ENCODE measurements around the gene XYLT2. TPM values are rescaled to one million over a fixed set of nuclear protein-coding genes. Genes with fewer than 3 reads are reported as not detected.

Gene XYLT2
- total and polyA plus RNA-seq, 2 donors (not counting 3 experiments of a cell fraction or from before 2014, with no cell fraction given), result 19.1 to 26.6 TPM

DNA sequence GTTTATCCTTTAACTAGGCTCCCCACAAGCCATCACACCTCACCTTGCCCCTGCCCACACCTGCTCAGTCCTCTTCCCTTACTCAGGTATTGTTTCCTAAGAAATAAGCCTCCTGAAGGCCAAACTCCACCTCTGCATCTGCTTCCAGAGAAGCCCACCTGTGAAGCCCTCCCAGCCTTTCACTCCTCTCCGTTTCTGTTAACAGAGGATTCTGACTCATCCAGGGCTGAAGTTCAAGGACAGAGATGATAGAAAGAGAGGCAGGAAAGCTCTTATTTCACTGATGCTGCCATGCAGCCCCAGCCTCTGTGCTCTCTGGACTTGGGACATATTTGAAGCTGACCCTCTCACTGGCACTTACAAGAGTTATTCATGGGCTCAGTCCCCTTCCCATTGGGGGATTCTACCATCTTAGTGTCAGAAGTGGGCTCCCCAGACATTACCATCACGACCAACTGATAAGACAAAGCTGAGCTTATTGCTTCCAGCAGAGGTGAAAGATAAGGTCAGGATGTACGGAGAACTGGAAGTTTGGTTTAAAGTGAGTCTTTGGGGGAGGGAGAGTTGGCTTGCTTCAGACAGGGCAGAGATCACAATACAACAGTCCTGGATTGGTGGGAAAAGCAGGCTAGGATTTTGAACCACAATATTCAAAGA, 35.3 kb upstream of the XYLT2 start:
- Histone ChIP-seq H3K36me3 (ENCODE audit: control insufficient read depth in 2 of 2, extremely low read depth in 1 of 2, insufficient read depth in 2 of 2, low read length in 2 of 2) (no peaks in the 10 kb centered on the region), H3K4me3 (replicated peaks in 1 of 3; ENCODE audit: insufficient read depth in 1 of 3, low read depth in 1 of 3, low read length in 3 of 3) (no peak overlapping the region), H3K9me1 (replicated peaks; ENCODE audit: control insufficient read depth, extremely low read depth, insufficient read depth, low read length) (no peaks in the 10 kb centered on the region), H3K79me2 (ENCODE audit: control insufficient read depth, insufficient read depth, low read length) (no peaks in the 10 kb centered on the region), H3K9ac (replicated peaks; ENCODE audit: extremely low read depth, insufficient read depth, low read length) (no peak overlapping the region), H3K4me2 (ENCODE audit: insufficient read depth, low read length) (no peak overlapping the region), H4K20me1 (replicated peaks; ENCODE audit: control insufficient read depth, extremely low read depth, insufficient read depth, low read length) (no peaks in the 10 kb centered on the region), H3K4me1 (ENCODE audit: control insufficient read depth, extremely low read depth, insufficient read depth, low read length) (no peaks in the 10 kb centered on the region), H3K9me3 (replicated peaks; ENCODE audit: control insufficient read depth, insufficient read depth, low read length) (no peaks in the 10 kb centered on the region), H3K27me3 (ENCODE audit: control insufficient read depth in 2 of 2, insufficient read depth in 2 of 2, low read length in 2 of 2) (peaks cover 11 to 13% of the 10 kb centered on the region in 2 experiments), H2AFZ (ENCODE audit: low read depth, low read length) (no peak overlapping the region), H3K27ac (ENCODE audit: insufficient read depth, low read depth, low read length) (no peak overlapping the region)
- dilution Hi-C loops (cut with MboI; ENCODE audit: extremely low pct_ligation_motif_present, low sequenced_read_pairs) (no loop called here), intact Hi-C loops (cut with micrococcal nuclease) (loop anchor here (5.0 kb wide), 1 partner anchor 583 kb away; no protein-coding TSS in a partner anchor)
- no TSS peak for BruUV-seq (replicated peaks)
- no peak for TF ChIP-seq EZH2 (IDR thresholded peaks at IDR 0.05; ENCODE audit: borderline replicate concordance, low read depth, low read length, severe bottlenecking)
- TF ChIP-seq POLR2A (IDR thresholded peaks at IDR 0.05; ENCODE audit: low read depth, low read length), result no peak
- TF ChIP-seq, protein P1, sequence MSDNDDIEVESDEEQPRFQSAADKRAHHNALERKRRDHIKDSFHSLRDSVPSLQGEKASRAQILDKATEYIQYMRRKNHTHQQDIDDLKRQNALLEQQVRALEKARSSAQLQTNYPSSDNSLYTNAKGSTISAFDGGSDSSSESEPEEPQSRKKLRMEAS (IDR thresholded peaks at IDR 0.05; ENCODE audit: insufficient read depth, insufficient read length), result no peak
- TF ChIP-seq MYC (IDR thresholded peaks at IDR 0.05; ENCODE audit: low read depth, low read length), result no peak
- no peak for TF ChIP-seq FOS (IDR thresholded peaks at IDR 0.05; ENCODE audit: borderline replicate concordance, insufficient read depth, low read length)
- TF ChIP-seq POLR2AphosphoS5 (IDR thresholded peaks at IDR 0.05; ENCODE audit: insufficient read depth, low read depth, low read length), result no peak
- TF ChIP-seq GATA2 (IDR thresholded peaks at IDR 0.05; ENCODE audit: insufficient read depth, insufficient read length, low read depth, low read length), result no peak
- no peak for TF ChIP-seq JUN (IDR thresholded peaks at IDR 0.05; ENCODE audit: borderline replicate concordance, insufficient read depth, insufficient read length, low read depth)
- TF ChIP-seq, protein P2, sequence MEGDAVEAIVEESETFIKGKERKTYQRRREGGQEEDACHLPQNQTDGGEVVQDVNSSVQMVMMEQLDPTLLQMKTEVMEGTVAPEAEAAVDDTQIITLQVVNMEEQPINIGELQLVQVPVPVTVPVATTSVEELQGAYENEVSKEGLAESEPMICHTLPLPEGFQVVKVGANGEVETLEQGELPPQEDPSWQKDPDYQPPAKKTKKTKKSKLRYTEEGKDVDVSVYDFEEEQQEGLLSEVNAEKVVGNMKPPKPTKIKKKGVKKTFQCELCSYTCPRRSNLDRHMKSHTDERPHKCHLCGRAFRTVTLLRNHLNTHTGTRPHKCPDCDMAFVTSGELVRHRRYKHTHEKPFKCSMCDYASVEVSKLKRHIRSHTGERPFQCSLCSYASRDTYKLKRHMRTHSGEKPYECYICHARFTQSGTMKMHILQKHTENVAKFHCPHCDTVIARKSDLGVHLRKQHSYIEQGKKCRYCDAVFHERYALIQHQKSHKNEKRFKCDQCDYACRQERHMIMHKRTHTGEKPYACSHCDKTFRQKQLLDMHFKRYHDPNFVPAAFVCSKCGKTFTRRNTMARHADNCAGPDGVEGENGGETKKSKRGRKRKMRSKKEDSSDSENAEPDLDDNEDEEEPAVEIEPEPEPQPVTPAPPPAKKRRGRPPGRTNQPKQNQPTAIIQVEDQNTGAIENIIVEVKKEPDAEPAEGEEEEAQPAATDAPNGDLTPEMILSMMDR (IDR thresholded peaks at IDR 0.05; ENCODE audit: extremely low read depth in 1 of 2, insufficient read depth in 1 of 2, low read depth in 1 of 2, low read length in 2 of 2), result no peak
- ChIA-PET POLR2A (no interaction called here), CTCF (interaction anchor here (1.7 to 2.0 kb wide), 2 partner anchors 12 to 15 kb away, joined by 4 to 7 read pairs; no protein-coding TSS in a partner anchor)
- FAIRE-seq (no peak), DNase-seq (ENCODE audit: low read depth, low spot score) (no peak)
